ENCODE measurements around the gene MAPRE3.
"Not testable (repeated sequence)": the region's sequence is repeated elsewhere in the genome, so short reads cannot be mapped to it uniquely, and the experiment has no call there.

MAPRE3 gene

GRCh38 chr2:27073782-27074181 lies 103.3 kb downstream of the MAPRE3 start:
- peak overlapping the region; percentile 30 for H2BK120ac ChIP-seq (ENCODE audit: low read depth, low read length)
- peaks cover 11 to 18% of the 10 kb centered on the region in 2 experiments for H3K36me3 ChIP-seq (ENCODE audit: control insufficient read depth in 1 of 2, insufficient read depth in 2 of 2, low read depth in 1 of 2, low read length in 2 of 2)
- no peak overlapping the region for H3K4me2 ChIP-seq (ENCODE audit: low read length, poor library complexity, severe bottlenecking)
- no peak overlapping the region for H3K4me3 ChIP-seq (ENCODE audit: insufficient read depth in 1 of 2, low read depth in 1 of 2, low read length in 2 of 2)
- DNase-seq, result no peak
- H3K9me3 ChIP-seq (ENCODE audit: control insufficient read depth, low read length), result no peaks in the 10 kb centered on the region
- no peak overlapping the region for H3K23ac ChIP-seq (ENCODE audit: low read length in 2 of 2)
- H2BK5ac ChIP-seq (ENCODE audit: low read depth, low read length, poor library complexity, severe bottlenecking), result no peak overlapping the region
- H3K27ac ChIP-seq (ENCODE audit: low read length, poor library complexity, severe bottlenecking), result no peak overlapping the region
- 88% methylated on average over 2 of the region's 2 CpGs for WGBS
- no peaks in the 10 kb centered on the region for H3K27me3 ChIP-seq (ENCODE audit: control insufficient read depth in 1 of 2, insufficient read depth in 1 of 2, low read length in 2 of 2)
- peaks cover 7% of the 10 kb centered on the region for H3K79me1 ChIP-seq (replicated peaks; ENCODE audit: low read length, poor library complexity, severe bottlenecking)
- H3K9ac ChIP-seq (ENCODE audit: low read length), result peak overlapping the region; percentile 7
- H2AK5ac ChIP-seq (ENCODE audit: low read length, severe bottlenecking), result no peak overlapping the region
- H4K91ac ChIP-seq (ENCODE audit: low read length), result peak overlapping the region; percentile 25
- H3K4ac ChIP-seq (ENCODE audit: low read depth in 1 of 2, low read length in 2 of 2), result peak overlapping the region in 1 of 2 experiments; percentile 52
- H2BK15ac ChIP-seq (ENCODE audit: low read depth, poor library complexity, severe bottlenecking), result peak overlapping the region; percentile 97
- no peak overlapping the region for H2AFZ ChIP-seq (ENCODE audit: low read depth, low read length)
- no peak overlapping the region for H3K14ac ChIP-seq (ENCODE audit: low read length in 2 of 2)
- H2BK12ac ChIP-seq (ENCODE audit: low read length in 2 of 2), result peak overlapping the region; percentile 61 to 76
- peaks cover 27% of the 10 kb centered on the region for H3K4me1 ChIP-seq (ENCODE audit: control insufficient read depth, insufficient read depth, low read depth, low read length)
- H4K8ac ChIP-seq (ENCODE audit: low read length), result no peak overlapping the region
- peak overlapping the region; percentile 30 to 34 for H3K18ac ChIP-seq (ENCODE audit: low read depth in 1 of 2, low read length in 2 of 2)

DNA sequence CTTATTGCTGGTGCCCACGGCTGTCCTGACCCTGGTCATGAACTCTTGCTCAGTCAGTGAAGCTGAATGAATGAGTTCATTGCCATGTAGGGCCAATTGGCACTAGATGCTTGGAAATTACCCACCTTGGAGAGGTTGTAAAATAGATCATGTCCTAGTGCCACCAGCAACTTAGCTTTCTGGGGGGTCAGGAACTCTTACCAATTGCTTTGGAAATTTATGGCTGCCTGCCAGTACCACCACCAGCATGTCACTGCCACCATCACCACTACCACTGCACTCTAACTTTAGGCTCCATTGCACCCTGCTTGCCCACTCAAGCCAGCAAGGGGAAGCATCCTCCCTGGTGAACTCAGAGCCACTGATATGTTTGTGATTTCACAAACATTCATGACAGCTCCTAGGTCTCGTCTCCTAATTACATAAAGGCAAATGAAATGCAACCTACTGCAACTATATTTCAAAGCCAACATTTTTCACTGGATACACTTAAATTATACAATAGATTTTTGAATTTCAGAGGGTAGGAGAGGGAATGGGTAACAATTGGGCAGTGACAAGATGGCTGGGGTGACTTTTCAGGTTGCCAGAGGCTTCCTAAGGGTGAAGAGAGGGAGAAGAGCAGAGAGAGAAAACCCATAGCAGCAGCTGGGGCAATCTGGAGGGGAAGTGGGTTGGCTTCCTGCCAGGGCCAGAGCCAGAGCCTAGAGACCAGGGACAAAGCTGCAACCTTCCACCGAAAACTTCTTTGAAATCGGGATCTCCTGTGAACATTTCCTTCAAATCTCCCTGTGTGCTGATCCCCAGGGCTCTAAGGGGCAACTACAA lies 104.5 kb downstream of the MAPRE3 start:
- Histone ChIP-seq H3K36me3 (ENCODE audit: control insufficient read depth in 1 of 2, insufficient read depth in 2 of 2, low read depth in 1 of 2, low read length in 2 of 2) (peaks cover under 1 to 6% of the 10 kb centered on the region in 2 experiments), H3K23ac (ENCODE audit: low read length in 2 of 2) (no peak overlapping the region), H3K4me1 (ENCODE audit: control insufficient read depth, insufficient read depth, low read depth, low read length) (peaks cover 17% of the 10 kb centered on the region), H3K4me2 (ENCODE audit: low read length, poor library complexity, severe bottlenecking) (no peak overlapping the region), H4K8ac (ENCODE audit: low read length) (peak overlapping the region; percentile 53), H3K79me1 (replicated peaks; ENCODE audit: low read length, poor library complexity, severe bottlenecking) (no peaks in the 10 kb centered on the region), H3K4me3 (ENCODE audit: insufficient read depth in 1 of 2, low read depth in 1 of 2, low read length in 2 of 2) (no peak overlapping the region), H3K27me3 (ENCODE audit: control insufficient read depth in 1 of 2, insufficient read depth in 1 of 2, low read length in 2 of 2) (no peaks in the 10 kb centered on the region), H4K91ac (ENCODE audit: low read length) (peak overlapping the region; percentile 80), H2AK5ac (ENCODE audit: low read length, severe bottlenecking) (no peak overlapping the region), H2BK120ac (ENCODE audit: low read depth, low read length) (peak overlapping the region; percentile 39), H3K18ac (ENCODE audit: low read depth in 1 of 2, low read length in 2 of 2) (peak overlapping the region; percentile 58 to 75), H3K9ac (ENCODE audit: low read length) (no peak overlapping the region), H3K27ac (ENCODE audit: low read length, poor library complexity, severe bottlenecking) (no peak overlapping the region), H3K9me3 (ENCODE audit: control insufficient read depth, low read length) (no peaks in the 10 kb centered on the region), H2AFZ (ENCODE audit: low read depth, low read length) (no peak overlapping the region), H2BK12ac (ENCODE audit: low read length in 2 of 2) (peak overlapping the region; percentile 28 to 95), H2BK15ac (ENCODE audit: low read depth, poor library complexity, severe bottlenecking) (peak overlapping the region; percentile 73), H3K4ac (ENCODE audit: low read depth in 1 of 2, low read length in 2 of 2) (peak overlapping the region; percentile 79 to 84), H2BK5ac (ENCODE audit: low read depth, low read length, poor library complexity, severe bottlenecking) (no peak overlapping the region), H3K14ac (ENCODE audit: low read length in 2 of 2) (no peak overlapping the region)
- peak; percentile 74 for DNase-seq
- 54% methylated on average over 4 of the region's 4 CpGs for WGBS

DNA sequence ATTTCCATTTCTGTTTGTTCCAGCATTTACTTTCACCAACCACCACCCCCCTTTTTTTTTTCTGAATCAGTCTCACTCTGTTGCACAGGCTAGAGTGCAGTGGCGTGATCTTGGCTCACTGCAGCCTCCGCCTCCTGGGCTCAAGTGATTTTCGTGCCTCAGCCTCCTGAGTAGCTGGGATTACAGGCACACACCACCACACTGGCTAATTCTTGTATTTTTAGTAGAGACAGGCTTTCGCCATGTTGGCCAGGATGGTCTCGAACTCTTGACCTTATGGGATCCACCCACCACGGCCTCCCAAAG lies 105.1 kb downstream of the MAPRE3 start:
- H3K36me3 ChIP-seq (ENCODE audit: control insufficient read depth in 1 of 2, insufficient read depth in 2 of 2, low read depth in 1 of 2, low read length in 2 of 2); H3K9ac ChIP-seq (ENCODE audit: low read length); H3K4ac ChIP-seq (ENCODE audit: low read depth in 1 of 2, low read length in 2 of 2); H2BK5ac ChIP-seq (ENCODE audit: low read depth, low read length, poor library complexity, severe bottlenecking); H3K9me3 ChIP-seq (ENCODE audit: control insufficient read depth, low read length); H3K4me3 ChIP-seq (ENCODE audit: insufficient read depth in 1 of 2, low read depth in 1 of 2, low read length in 2 of 2); H2AFZ ChIP-seq (ENCODE audit: low read depth, low read length); H4K91ac ChIP-seq (ENCODE audit: low read length); H4K8ac ChIP-seq (ENCODE audit: low read length); H3K79me1 ChIP-seq (replicated peaks; ENCODE audit: low read length, poor library complexity, severe bottlenecking); H3K23ac ChIP-seq (ENCODE audit: low read length in 2 of 2); H3K27ac ChIP-seq (ENCODE audit: low read length, poor library complexity, severe bottlenecking); H3K14ac ChIP-seq (ENCODE audit: low read length in 2 of 2); H2AK5ac ChIP-seq (ENCODE audit: low read length, severe bottlenecking); H2BK15ac ChIP-seq (ENCODE audit: low read depth, poor library complexity, severe bottlenecking); H3K27me3 ChIP-seq (ENCODE audit: control insufficient read depth in 1 of 2, insufficient read depth in 1 of 2, low read length in 2 of 2); DNase-seq; H3K4me2 ChIP-seq (ENCODE audit: low read length, poor library complexity, severe bottlenecking): not testable (repeated sequence)
- WGBS, result 77% methylated on average over 6 of the region's 6 CpGs
- Histone ChIP-seq H2BK12ac (ENCODE audit: low read length in 2 of 2) (peak overlapping the region; percentile 8 to 86), H3K18ac (ENCODE audit: low read depth in 1 of 2, low read length in 2 of 2) (peak overlapping the region in 1 of 2 experiments; percentile 70), H2BK120ac (ENCODE audit: low read depth, low read length) (peak overlapping the region; percentile 39), H3K4me1 (ENCODE audit: control insufficient read depth, insufficient read depth, low read depth, low read length) (peaks cover 19% of the 10 kb centered on the region)

DNA sequence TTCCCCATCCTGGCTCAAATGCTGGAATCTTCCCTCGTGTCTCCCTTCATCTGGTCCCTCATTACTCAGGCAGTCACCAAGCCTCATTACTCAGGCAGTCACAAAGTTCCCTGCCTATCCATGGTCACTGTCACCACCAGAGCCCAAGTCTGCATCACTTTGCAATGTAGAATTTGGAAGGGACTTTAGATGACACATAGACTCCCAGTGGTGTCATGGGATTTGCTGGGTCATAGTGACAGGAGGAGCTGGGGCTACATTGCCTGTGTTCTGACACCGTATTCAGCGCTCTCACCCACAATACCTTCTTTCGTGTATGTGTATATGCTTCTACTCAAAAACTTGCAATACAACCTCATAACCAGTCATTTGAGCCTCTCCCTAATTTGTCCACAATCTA lies 105.9 kb downstream of the MAPRE3 start:
- H4K91ac ChIP-seq (ENCODE audit: low read length), result peak overlapping the region; percentile 70
- peak overlapping the region; percentile 33 for H2BK15ac ChIP-seq (ENCODE audit: low read depth, poor library complexity, severe bottlenecking)
- no peak for DNase-seq
- H2BK120ac ChIP-seq (ENCODE audit: low read depth, low read length), result no peak overlapping the region
- H3K27ac ChIP-seq (ENCODE audit: low read length, poor library complexity, severe bottlenecking), result no peak overlapping the region
- no peaks in the 10 kb centered on the region for H3K27me3 ChIP-seq (ENCODE audit: control insufficient read depth in 1 of 2, insufficient read depth in 1 of 2, low read length in 2 of 2)
- no peak overlapping the region for H2BK5ac ChIP-seq (ENCODE audit: low read depth, low read length, poor library complexity, severe bottlenecking)
- no peaks in the 10 kb centered on the region for H3K9me3 ChIP-seq (ENCODE audit: control insufficient read depth, low read length)
- H3K79me1 ChIP-seq (replicated peaks; ENCODE audit: low read length, poor library complexity, severe bottlenecking), result no peaks in the 10 kb centered on the region
- WGBS, result 94% methylated on average over 4 of the region's 4 CpGs
- H3K4me2 ChIP-seq (ENCODE audit: low read length, poor library complexity, severe bottlenecking), result no peak overlapping the region
- no peak overlapping the region for H3K4ac ChIP-seq (ENCODE audit: low read depth in 1 of 2, low read length in 2 of 2)
- H2AFZ ChIP-seq (ENCODE audit: low read depth, low read length), result no peak overlapping the region
- no peak overlapping the region for H3K14ac ChIP-seq (ENCODE audit: low read length in 2 of 2)
- peaks cover 24% of the 10 kb centered on the region for H3K4me1 ChIP-seq (ENCODE audit: control insufficient read depth, insufficient read depth, low read depth, low read length)
- no peak overlapping the region for H2AK5ac ChIP-seq (ENCODE audit: low read length, severe bottlenecking)
- H3K36me3 ChIP-seq (ENCODE audit: control insufficient read depth in 1 of 2, insufficient read depth in 2 of 2, low read depth in 1 of 2, low read length in 2 of 2), result peaks cover 0 to under 1% of the 10 kb centered on the region in 2 experiments
- H4K8ac ChIP-seq (ENCODE audit: low read length), result no peak overlapping the region
- peak overlapping the region; percentile 78 to 86 for H2BK12ac ChIP-seq (ENCODE audit: low read length in 2 of 2)
- no peak overlapping the region for H3K23ac ChIP-seq (ENCODE audit: low read length in 2 of 2)
- no peak overlapping the region for H3K4me3 ChIP-seq (ENCODE audit: insufficient read depth in 1 of 2, low read depth in 1 of 2, low read length in 2 of 2)
- no peak overlapping the region for H3K9ac ChIP-seq (ENCODE audit: low read length)
- peak overlapping the region in 1 of 2 experiments; percentile 70 for H3K18ac ChIP-seq (ENCODE audit: low read depth in 1 of 2, low read length in 2 of 2)

Measured in mesenchymal stem cell (in vitro differentiated cells and primary cell).